ENCODE measurements around the gene FAF1.
"Not testable (repeated sequence)": the region's sequence is repeated elsewhere in the genome, so short reads cannot be mapped to it uniquely, and the experiment has no call there.

Gene FAF1

DNA sequence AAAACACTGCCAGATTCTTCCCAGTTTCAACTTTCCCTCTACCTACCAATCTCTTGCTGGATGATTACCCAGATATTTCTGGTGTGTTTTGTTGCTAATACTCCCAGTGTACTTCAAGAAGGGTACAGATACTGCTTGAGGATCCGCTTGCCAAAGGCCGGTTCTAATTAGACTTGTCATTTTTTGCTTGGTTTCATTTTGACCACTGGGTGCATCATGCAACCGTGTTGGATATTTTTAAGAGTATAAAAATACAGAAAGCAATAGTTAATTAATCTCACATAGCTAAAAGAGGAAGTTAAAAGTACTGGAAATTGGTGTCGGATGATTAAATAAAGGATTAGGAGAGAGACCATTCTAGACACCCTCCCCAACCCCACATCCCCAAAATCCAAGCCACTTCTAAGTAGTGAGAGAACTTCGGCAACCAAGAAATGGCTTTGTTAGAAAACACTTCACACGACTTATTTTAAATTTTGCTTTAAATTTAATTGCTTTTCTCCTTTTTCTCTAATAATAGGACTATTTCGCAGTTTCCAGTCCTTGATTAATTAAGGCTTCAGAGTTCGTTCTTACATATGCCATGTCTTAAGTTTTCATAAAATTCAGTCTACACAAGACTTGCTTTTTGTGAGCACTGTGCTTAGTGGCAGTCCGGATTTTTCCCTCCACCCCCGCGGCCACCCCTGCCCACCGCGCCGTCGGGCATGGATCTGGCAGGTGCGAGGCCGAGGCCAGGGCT, 7.5 kb upstream of the FAF1 start:
- DNase-seq (ENCODE audit: extremely low spot score, insufficient read length, low read depth) (no peak), FAIRE-seq (peak; percentile 31)

DNA sequence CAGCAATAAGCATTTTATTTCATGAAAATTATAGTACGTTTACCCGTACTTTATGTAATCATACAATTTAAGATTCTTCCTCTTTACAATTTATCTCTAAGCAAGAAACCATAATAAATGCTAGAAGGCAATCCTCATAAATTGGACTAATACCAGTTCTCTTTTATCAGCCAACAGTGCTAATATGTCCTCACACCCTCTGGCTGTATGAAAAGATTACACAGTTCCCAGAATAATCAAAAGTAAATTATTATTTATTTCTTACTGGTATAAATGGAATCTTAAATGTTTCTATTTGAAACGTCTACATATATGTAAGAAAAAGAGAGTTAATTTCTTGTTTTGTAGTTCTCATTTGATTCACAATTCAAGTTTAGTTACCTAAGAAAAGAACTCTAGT, 6.9 kb upstream of the FAF1 start:
- FAIRE-seq: no peak

DNA sequence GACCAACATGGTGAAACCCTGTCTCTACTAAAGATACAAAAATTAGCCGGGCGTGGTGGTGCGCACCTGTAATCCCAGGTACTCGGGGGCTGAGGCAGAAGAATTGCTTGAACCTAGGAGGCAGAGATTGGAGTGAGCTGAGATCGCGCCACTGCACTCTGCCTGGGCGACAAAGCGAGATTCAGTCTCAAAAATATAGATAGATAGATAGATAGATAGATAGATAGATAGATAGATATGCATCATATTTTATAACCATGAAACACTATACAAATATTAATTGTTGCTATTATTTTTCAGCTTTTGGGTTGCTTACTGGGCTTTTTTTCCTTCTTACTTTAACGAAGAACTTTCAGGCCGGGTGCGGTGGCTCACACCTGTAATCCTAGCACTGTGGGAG, 4.8 kb upstream of the FAF1 start:
- DNase-seq (ENCODE audit: extremely low spot score, insufficient read length, low read depth): no peak
- no peak for FAIRE-seq

More for the DNA sequence above, 6.9 kb upstream of the FAF1 start:
- no peak for DNase-seq (ENCODE audit: extremely low spot score, insufficient read length, low read depth)

DNA sequence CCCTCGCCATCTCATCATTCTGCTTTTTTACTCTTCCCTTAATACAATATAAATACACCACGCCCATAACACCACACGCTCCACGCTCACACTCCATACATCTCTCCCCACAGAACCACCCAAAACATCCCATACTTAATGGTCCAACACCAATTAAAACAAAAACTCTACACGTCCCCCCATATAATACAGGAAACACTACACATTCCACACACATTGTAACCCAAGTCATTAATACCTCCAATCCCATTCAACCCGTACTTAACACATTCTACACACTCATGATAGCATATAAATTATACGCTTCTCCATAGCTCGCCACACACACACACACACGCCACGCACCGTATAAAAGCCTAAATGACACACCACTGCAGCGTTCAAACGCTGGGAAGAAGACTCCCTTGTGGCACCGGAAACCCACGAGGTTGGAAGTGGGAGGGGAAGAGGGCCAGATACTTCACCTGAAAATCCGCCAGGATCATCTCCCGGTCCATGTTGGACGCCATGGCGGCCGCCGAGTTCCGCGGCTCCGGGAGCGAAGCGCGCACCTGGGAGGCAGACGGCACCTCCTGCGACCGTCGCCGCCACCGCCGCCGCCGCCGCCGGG, 659 bp downstream of the FAF1 start:
- FAIRE-seq (peak; percentile 69), DNase-seq (ENCODE audit: extremely low spot score, insufficient read length, low read depth) (no peak)

DNA sequence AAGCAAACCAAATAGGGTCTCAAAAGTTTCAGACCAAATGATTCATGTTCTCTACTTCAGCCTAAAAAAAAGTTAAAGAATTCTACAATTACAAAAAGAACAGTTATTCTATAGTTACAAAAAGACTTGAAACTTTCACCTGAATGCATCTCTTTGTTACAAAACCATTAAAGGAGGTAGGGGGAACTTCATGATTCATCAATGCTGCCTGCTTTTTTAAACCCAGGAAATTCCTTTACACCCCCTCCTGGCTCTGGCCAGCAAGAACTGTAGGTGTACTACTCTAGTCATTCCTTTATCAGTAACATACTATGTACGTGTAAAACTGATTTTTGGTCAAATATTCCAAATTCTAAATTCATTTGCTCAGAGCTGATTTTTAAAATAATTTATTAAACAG, 5.0 kb downstream of the FAF1 start:
- FAIRE-seq: no peak
- DNase-seq (ENCODE audit: extremely low spot score, insufficient read length, low read depth): no peak

DNA sequence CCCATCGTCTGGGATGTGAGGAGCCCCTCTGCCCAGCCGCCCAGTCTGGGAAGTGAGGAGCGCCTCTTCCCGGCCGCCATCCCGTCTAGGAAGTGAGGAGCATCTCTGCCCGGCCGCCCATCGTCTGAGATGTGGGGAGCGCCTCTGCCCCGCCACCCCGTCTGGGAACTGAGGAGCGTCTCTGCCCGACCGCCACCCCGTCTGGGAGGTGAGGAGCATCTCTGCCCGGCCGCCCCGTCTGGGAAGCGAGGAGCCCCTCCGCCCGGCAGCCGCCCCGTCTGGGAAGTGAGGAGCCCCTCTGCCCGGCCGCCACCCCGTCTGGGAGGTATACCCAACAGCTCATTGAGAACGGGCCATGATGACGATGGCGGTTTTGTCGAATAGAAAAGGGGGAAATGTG, 7.5 kb downstream of the FAF1 start:
- DNase-seq (ENCODE audit: extremely low spot score, insufficient read length, low read depth); FAIRE-seq: not testable (repeated sequence)

DNA sequence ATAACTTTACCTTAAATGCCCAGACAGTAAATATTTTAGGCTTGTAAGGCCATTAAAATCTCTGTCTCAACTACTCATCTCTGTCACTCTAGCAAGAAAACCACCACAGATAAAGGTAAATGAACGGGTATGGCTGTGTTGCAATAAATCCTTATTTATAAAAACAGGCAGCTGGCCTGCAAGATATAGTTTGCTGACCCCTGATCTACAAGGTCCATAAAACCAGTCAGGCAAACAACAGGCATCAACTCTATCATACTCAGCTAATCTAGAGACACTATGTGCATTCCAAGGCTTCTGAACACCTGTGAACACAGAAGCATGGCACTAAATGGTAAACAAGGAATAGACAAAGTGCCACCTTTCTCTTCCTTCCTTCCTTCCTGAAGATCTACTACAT, 9.7 kb downstream of the FAF1 start:
- FAIRE-seq (no peak), DNase-seq (ENCODE audit: extremely low spot score, insufficient read length, low read depth) (no peak)

DNA sequence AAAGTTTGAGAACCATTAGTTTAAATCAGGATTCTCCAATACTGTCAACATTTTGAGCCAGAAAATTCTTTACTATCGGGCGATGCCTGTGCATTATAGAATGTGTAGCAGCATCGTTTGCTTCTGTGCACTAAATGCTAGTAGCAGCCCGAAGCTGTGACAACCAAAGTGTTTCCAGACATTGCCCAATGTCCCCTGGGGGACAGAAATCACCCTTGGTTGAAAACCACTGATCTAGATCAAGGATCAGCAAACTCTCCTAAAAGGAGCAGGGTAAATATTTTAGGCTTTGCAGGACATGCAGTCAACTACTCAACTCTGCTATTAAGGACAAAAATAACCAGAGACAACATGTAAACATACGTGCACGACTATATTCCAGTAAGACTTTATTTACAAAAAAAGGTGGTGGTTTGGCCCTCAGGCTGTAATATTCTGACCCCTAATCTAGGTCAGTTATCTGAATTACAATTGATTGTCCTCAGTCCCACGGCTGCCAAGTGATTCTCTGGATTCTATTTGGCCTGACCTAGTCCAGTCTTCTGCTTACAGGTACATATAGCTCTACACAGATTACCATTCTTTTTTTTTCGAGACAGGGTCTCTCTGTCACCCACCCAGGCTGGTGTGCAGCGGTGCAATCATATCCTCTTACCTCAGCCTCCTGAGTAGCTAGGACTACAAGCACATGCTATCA, 10.6 kb downstream of the FAF1 start:
- DNase-seq (ENCODE audit: extremely low spot score, insufficient read length, low read depth) (no peak), FAIRE-seq (no peak)

DNA sequence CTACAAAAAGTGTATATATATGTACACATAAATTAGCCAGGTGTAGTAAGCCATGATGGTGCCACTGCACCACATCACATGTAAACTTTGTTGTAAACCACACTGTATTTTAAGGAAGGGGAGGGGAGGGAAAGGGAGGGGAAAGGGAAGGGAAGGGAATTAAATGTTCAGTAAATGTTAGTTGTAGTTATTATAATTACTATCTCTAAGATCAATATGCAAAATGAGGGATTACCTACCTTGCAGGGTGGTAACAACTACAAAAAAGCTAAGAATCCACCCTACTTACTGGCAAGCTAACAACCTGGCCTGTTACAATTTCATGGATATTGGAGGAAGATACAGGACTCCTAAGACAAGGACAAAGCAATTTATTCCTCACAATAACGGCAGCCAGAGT, 17.7 kb downstream of the FAF1 start:
- no peak for DNase-seq (ENCODE audit: extremely low spot score, insufficient read length, low read depth)
- no peak for FAIRE-seq

DNA sequence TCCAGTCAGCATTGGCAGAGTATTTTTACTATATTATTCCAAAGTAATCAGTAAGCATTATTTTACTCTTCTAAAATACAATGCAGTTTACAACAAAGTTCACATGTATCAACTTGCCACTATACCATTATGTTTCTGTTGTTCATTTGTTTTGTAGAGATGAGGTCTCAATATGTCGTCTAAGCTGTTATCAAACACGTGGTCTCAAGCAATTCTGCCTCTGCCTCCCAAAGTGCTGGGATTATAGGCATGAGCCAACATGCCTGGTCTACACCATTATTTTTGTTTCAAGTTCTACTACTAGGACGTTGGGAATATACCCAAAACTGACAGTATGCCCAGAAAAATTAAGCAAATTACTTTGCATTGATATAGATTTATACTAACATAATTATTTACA, 19.8 kb downstream of the FAF1 start:
- DNase-seq (ENCODE audit: extremely low spot score, insufficient read length, low read depth): no peak
- FAIRE-seq: no peak

DNA sequence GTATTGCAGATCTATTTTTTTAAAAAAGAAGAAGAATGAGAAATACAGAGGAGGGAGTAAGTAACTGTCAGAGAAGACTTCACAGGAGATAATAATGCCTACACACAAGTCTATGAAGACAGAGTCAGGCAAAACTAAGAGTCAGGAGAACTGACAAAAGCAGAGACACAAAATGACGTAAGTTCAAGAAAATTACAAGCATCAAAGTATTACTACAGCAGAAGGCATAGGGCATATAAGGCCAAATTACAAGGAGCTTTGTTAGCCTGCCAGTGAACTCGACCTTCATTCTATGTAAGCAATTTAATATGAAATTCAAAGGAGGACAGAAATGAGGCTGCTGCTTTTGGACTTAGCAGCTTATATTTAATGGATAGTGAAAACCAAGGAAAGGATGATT, 23.7 kb downstream of the FAF1 start:
- DNase-seq (ENCODE audit: extremely low spot score, insufficient read length, low read depth) (no peak), FAIRE-seq (no peak)

DNA sequence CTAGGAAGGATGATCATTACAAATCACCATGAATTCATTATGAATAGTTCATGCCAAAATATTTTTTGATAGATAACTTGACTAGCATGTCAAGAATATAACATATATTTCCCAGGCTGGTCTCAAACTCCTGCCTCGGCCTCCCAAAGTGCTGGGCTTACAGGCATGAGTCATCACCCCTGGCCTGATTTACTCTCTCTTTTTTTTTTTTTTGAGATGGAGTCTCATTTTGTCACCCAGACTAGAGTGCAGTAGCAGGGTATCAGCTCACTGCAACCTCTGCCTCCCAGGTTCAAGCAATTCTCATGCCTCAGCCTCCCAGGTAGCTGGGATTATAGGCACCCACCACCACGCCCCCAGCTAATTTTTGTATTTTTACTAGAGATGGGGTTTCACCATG, 24.8 kb downstream of the FAF1 start:
- DNase-seq (ENCODE audit: extremely low spot score, insufficient read length, low read depth): not testable (repeated sequence)

DNA sequence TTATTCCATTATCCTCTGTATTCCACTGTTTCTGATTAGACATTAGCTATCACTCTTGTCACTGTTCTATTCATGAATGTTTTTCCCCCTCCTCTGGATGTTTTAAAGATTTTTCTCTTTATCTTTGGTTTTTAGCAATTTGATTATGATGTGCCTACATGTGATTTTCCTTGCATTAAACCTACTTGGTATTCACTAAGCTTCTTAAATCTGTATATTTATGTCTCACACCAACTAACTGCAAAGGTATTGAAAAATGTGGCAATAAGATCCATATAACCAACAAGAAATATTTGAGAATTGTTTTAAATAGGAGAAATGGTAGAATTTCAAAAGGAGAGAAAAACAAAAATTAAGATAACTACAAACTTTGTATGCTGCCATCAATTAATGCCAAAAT, 25.2 kb downstream of the FAF1 start:
- no peak for FAIRE-seq
- no peak for DNase-seq (ENCODE audit: extremely low spot score, insufficient read length, low read depth)

More for the DNA sequence above, 24.8 kb downstream of the FAF1 start:
- FAIRE-seq: not testable (repeated sequence)

DNA sequence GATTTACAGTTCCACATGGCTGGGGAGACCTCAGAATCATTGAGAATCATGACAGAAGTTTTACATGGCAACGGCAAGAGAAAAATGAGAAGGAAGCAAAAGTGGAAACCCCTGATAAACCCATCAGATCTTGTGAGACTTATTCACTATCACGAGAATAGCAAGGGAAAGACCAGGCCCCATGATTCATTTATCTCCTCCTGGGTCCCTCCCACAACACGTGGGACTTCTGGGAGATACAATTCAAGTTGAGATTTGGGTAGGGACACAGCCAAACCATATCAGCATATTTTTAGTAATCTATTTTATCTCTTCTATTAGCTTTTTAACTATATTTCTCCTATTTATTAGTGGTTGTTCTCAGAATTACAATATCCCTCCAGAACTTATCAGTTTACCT, 26.3 kb downstream of the FAF1 start:
- not testable (repeated sequence) for DNase-seq (ENCODE audit: extremely low spot score, insufficient read length, low read depth); FAIRE-seq

DNA sequence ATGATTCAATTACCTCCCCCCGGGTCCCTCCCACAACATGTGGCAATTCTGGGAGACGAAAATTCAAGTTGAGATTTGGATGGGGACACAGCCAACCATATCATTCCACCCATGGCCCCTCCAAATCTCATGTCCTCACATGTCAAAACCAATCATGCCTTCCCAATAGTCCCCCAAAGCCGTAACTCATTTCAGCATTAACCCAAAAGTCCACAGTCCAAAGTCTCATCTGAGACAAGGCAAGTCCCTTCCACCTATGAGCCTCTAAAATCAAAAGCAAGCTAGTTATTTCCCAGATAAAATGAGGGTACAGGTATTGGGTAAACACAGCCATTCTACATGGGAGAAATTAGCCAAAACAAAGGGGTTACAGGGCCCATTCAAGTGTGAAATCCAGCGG, 28.0 kb downstream of the FAF1 start:
- not testable (repeated sequence) for FAIRE-seq; DNase-seq (ENCODE audit: extremely low spot score, insufficient read length, low read depth)

DNA sequence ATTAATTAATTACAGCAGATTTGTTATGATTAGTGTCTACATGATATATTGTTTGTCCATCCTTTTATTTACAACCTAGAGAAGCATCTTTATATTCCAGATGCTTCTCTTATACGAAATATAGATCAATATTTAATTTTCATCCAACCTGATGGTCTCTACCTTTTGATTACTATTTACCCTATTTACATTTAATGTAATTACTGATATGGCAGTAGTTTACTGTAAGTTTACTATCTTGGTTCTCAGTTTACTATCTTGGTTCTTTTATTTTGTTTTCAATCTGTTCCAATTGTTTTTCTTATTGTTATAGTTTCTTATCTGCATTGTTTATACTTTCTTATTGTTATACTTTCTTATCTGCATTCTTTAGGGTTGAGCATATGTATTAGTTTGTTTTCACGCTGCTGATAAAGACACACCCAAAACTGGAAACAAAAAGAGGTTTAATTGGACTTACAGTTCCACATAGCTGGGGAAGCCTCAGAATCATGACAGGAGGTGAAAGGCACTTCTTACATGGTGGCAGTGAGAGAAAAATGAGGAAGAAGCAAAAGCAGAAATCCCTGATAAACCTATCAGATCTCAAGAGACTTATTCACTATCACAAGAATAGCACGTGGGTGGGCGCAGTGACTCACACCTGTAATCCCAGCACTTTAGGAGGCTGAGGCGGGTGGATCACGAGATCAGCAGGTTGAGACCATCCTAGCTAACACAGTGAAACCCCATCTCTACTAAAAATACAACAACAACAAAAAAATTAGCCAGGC, 28.9 kb downstream of the FAF1 start:
- peak; percentile 52 for FAIRE-seq
- no peak for DNase-seq (ENCODE audit: extremely low spot score, insufficient read length, low read depth)

DNA sequence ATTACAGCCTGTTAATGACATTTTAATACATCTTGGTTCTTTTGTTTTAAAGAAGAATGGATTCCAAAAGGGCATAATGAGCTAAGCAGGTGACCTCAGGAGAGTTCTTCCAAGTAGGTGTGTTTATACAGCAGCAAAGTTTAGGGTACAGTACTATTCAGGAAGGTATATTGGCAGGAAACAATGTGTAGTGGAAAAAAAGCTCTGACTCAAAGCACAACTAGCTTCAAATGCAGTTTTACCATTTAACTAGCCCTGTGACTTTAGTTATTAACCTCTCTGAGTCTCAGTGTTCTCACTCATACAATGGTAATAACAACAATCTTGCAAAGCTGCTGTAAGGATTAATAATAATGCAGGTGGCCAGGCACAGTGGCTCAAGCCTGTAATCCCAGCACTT, 29.9 kb downstream of the FAF1 start:
- FAIRE-seq: peak; percentile 80
- DNase-seq (ENCODE audit: extremely low spot score, insufficient read length, low read depth): no peak

DNA sequence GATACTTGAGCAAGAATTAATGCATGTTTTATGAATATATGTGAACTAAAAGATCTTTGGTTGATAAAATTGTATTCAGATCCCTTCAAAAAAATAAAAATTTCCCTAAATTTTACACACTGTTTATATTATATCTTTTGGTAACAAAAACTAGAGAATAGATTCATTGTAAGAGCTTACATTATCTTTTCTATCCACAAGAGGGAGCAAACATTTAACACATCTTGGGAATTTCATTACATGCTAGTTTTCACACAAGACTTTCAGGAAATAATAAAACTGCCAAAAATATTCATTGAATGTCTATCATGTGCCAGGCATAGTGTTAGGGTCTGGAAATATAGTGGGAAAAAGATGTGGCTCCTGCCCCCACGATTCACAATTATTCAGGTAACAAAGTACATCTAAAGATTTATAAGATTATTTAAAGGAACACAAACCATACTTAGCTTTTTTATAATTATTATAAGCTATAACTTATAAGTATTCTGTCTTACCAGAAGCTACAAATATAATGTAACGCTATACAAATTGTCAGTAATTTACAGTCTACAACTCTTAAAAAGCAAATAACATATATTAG, 30.6 kb downstream of the FAF1 start:
- FAIRE-seq: peak; percentile 56
- DNase-seq (ENCODE audit: extremely low spot score, insufficient read length, low read depth): no peak

DNA sequence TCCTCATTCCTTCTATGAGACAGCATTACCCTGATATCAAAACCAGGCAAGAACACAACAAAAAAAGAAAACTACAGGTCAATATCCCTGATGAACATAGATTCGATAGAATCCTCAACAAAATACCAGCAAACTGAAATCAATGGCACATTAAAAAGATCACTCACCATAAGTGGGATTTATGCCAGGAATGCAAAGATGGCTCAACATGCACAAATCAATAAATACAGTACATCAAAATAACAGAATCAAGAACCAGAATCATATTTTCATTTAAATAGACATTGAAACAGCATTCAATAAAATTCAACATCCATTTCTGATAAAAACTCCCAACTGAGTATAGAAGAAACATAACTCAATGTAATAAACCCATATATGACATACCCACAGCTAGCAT, 36.5 kb downstream of the FAF1 start:
- DNase-seq (ENCODE audit: extremely low spot score, insufficient read length, low read depth): no peak
- FAIRE-seq: no peak

DNA sequence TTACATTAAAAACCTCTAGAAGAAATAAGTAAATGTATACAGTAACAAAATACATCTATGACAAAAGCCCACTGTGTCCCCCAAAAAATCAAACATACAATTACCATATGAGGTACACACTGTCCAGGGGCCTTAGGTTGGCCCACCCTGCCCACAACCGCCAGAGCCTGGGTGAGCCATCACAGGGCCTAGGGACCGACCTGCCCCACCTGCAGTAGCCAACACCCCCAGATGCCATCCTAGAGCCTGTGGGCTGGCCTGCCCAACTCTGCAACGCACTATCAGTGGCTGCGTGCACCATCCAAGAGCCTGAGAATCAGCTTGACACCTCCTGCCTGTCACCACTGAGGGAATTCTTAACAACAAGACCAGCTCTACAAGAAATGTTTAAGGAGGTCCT, 39.0 kb downstream of the FAF1 start:
- FAIRE-seq: no peak
- no peak for DNase-seq (ENCODE audit: extremely low spot score, insufficient read length, low read depth)
